Endothelial cell of umbilical vein (primary cell): ENCODE measurements around the gene MAPK4. TPM values are rescaled to one million over a fixed set of nuclear protein-coding genes. Genes with fewer than 3 reads are reported as not detected.

Source experiments
- BruUV-seq: library from RNA; stranded (reverse); fragments of 400-500 nt; replicated peaks from 2 replicates; lab custom pipeline; 2021; lab: Mats Ljungman, UMichigan
- CTCF ChIA-PET: fragments of 300-600, 350-600 bp; sonication (Branson Sonifier 250); formaldehyde crosslinking; loops from one replicate; lab custom pipeline; 2021; ENCODE audit warnings: antibody characterized with exemption, inconsistent platforms; lab: Charles Lee
- POLR2A ChIA-PET: fragments of 300-600, 350-600 bp; sonication (Branson Sonifier 250); formaldehyde crosslinking; loops from one replicate; lab custom pipeline; 2021; ENCODE audit warnings: antibody characterized with exemption, inconsistent platforms; lab: Charles Lee
- DNase-seq: peaks from one replicate; pipeline ENCODE4 v3.0.0-alpha.2; 2011; ENCODE audit warnings: low read depth, low spot score
- FAIRE-seq: peaks from 2 replicates; lab custom pipeline; 2011; peaks lifted over from hg19 to GRCh38; lab: Jason Lieb, UNC
- H2AFZ ChIP-seq: 2 replicates; pipeline ENCODE4 v1.6.0; 2012; ENCODE audit warnings: low read depth, low read length, control low read depth, inconsistent platforms
- H3K27ac ChIP-seq: 2 replicates; pipeline ENCODE4 v1.5.1; 2011; ENCODE audit warnings: low read depth, mild to moderate bottlenecking, control low read depth, low read length, moderate library complexity; ENCODE audit not compliant: insufficient read depth
- H3K27me3 ChIP-seq, 2 experiments: 2 replicates each; pipeline versions ENCODE4 v1.6.0 to v1.6.1; 2011; ENCODE audit warnings: low read length in 2 of 2, mixed read lengths in 1 of 2; ENCODE audit not compliant: control insufficient read depth in 2 of 2, insufficient read depth in 2 of 2
- H3K36me3 ChIP-seq, 2 experiments: 2 replicates in 1 of 2; 3 replicates in 1 of 2; pipeline ENCODE4 v1.5.1; 2011; ENCODE audit warnings: low read length in 2 of 2, mild to moderate bottlenecking in 1 of 2, moderate library complexity in 1 of 2; ENCODE audit not compliant: control insufficient read depth in 2 of 2, insufficient read depth in 2 of 2; ENCODE audit errors: extremely low read depth in 1 of 2
- H3K4me1 ChIP-seq: 3 replicates; pipeline ENCODE4 v1.5.1; 2011; ENCODE audit warnings: mild to moderate bottlenecking, low read length; ENCODE audit not compliant: control insufficient read depth, insufficient read depth; ENCODE audit errors: extremely low read depth
- H3K4me2 ChIP-seq: 2 replicates; pipeline ENCODE4 v1.6.1; 2011; ENCODE audit warnings: low read length, control low read depth, mixed read lengths; ENCODE audit not compliant: insufficient read depth
- H3K4me3 ChIP-seq, 3 experiments: fragments of 200-600 bp in 1 of 3; sonication (generic), shearing (Covaris generic) in 1 of 3; replicated peaks in 1 of 3; 2 replicates each; pipeline ENCODE4 v1.5.1; 2011 to 2016; ENCODE audit warnings: control low read depth in 3 of 3, low read length in 3 of 3, mild to moderate bottlenecking in 2 of 3, inconsistent platforms in 1 of 3, low read depth in 1 of 3, moderate library complexity in 1 of 3; ENCODE audit not compliant: insufficient read depth in 1 of 3
- H3K79me2 ChIP-seq: 2 replicates; pipeline ENCODE4 v1.6.0; 2012; ENCODE audit warnings: low read length, inconsistent platforms; ENCODE audit not compliant: control insufficient read depth, insufficient read depth
- H3K9ac ChIP-seq: replicated peaks from 2 replicates; pipeline ENCODE3; 2011; ENCODE audit warnings: low read length, control low read depth; ENCODE audit not compliant: insufficient read depth; ENCODE audit errors: extremely low read depth
- H3K9me1 ChIP-seq: replicated peaks from 3 replicates; pipeline ENCODE4 v1.6.0; 2011; ENCODE audit warnings: mild to moderate bottlenecking, low read length; ENCODE audit not compliant: control insufficient read depth, insufficient read depth; ENCODE audit errors: extremely low read depth
- H3K9me3 ChIP-seq: replicated peaks from 2 replicates; pipeline ENCODE4 v1.5.1; 2012; ENCODE audit warnings: low read length, inconsistent platforms; ENCODE audit not compliant: control insufficient read depth, insufficient read depth
- H4K20me1 ChIP-seq: replicated peaks from 2 replicates; pipeline ENCODE3; 2011; ENCODE audit warnings: mild to moderate bottlenecking, low read length; ENCODE audit not compliant: control insufficient read depth, insufficient read depth; ENCODE audit errors: extremely low read depth
- EZH2 ChIP-seq: IDR thresholded peaks from 2 replicates; pipeline ENCODE4 v1.6.1; 2012; ENCODE audit warnings: borderline replicate concordance, low read depth, mild to moderate bottlenecking, moderate library complexity, low read length, inconsistent platforms; ENCODE audit not compliant: severe bottlenecking
- FOS ChIP-seq: IDR thresholded peaks from 2 replicates; pipeline ENCODE4 v1.6.1; 2011; ENCODE audit warnings: mild to moderate bottlenecking, low read length, moderate library complexity, borderline replicate concordance; ENCODE audit not compliant: insufficient read depth
- GATA2 ChIP-seq: IDR thresholded peaks from 2 replicates; pipeline ENCODE4 v1.7.0; 2011; ENCODE audit warnings: low read depth, mild to moderate bottlenecking, moderate library complexity, mixed read lengths, low read length; ENCODE audit not compliant: insufficient read length, insufficient read depth
- JUN ChIP-seq: IDR thresholded peaks from 2 replicates; pipeline ENCODE4 v1.6.1; 2011; ENCODE audit warnings: borderline replicate concordance, low read depth; ENCODE audit not compliant: insufficient read length, insufficient read depth
- MYC ChIP-seq: IDR thresholded peaks from one replicate; pipeline ENCODE4 v1.6.1; 2011; ENCODE audit warnings: mild to moderate bottlenecking, low read depth, low read length
- POLR2A ChIP-seq: IDR thresholded peaks from 2 replicates; pipeline ENCODE4 v1.6.1; 2012; ENCODE audit warnings: low read depth, mild to moderate bottlenecking, control low read depth, low read length
- POLR2AphosphoS5 ChIP-seq: IDR thresholded peaks from 2 replicates; pipeline ENCODE4 v1.6.1; 2012; ENCODE audit warnings: low read depth, mild to moderate bottlenecking, control low read depth, low read length, moderate library complexity; ENCODE audit not compliant: insufficient read depth
- dilution Hi-C: fragments of 300-500 bp; cut with MboI; formaldehyde crosslinking; loops from one replicate; pipeline ENCODE4 v1.15.0; 2019; ENCODE audit warnings: low sequenced_read_pairs; ENCODE audit not compliant: extremely low pct_ligation_motif_present
- intact Hi-C: fragments of 100-400 bp; cut with micrococcal nuclease; formaldehyde crosslinking; loops from one replicate; pipeline ENCODE4 v1.10.0; 2022
- polyA plus RNA-seq, 4 experiments: library from polyadenylated mRNA; depleted of rRNA in 3 of 4; stranded (reverse) in 3 of 4; unstranded in 1 of 4; fragments of >200 nt; gene quantifications; 2 replicates each; pipeline versions ENCODE4 v1.2.1 to v1.2.3, GENCODE V29; 2011 to 2012; ENCODE audit warnings: missing spikeins in 1 of 4
- total RNA-seq: library from RNA; stranded (reverse); gene quantifications from 2 replicates; pipeline ENCODE4 v1.2.3, GENCODE V29; 2021
- TF ChIP-seq, protein P1 (sequence below), 2 donors: IDR thresholded peaks; 1 replicate in 1 of 2; 2 replicates in 1 of 2; pipeline ENCODE4 v1.5.1; 2011; ENCODE audit warnings: low read length in 2 of 2, mild to moderate bottlenecking in 2 of 2, moderate library complexity in 2 of 2, control low read depth in 1 of 2, inconsistent platforms in 1 of 2, low read depth in 1 of 2; ENCODE audit not compliant: insufficient read depth in 1 of 2; ENCODE audit errors: extremely low read depth in 1 of 2
- TF ChIP-seq, protein P2 (sequence below): IDR thresholded peaks from 2 replicates; pipeline ENCODE4 v1.6.1; 2011; ENCODE audit not compliant: insufficient read depth, insufficient read length

The MAPK4 gene
- total and polyA plus RNA-seq, 2 donors (not counting 3 experiments of a cell fraction or from before 2014, with no cell fraction given), result not detected

DNA sequence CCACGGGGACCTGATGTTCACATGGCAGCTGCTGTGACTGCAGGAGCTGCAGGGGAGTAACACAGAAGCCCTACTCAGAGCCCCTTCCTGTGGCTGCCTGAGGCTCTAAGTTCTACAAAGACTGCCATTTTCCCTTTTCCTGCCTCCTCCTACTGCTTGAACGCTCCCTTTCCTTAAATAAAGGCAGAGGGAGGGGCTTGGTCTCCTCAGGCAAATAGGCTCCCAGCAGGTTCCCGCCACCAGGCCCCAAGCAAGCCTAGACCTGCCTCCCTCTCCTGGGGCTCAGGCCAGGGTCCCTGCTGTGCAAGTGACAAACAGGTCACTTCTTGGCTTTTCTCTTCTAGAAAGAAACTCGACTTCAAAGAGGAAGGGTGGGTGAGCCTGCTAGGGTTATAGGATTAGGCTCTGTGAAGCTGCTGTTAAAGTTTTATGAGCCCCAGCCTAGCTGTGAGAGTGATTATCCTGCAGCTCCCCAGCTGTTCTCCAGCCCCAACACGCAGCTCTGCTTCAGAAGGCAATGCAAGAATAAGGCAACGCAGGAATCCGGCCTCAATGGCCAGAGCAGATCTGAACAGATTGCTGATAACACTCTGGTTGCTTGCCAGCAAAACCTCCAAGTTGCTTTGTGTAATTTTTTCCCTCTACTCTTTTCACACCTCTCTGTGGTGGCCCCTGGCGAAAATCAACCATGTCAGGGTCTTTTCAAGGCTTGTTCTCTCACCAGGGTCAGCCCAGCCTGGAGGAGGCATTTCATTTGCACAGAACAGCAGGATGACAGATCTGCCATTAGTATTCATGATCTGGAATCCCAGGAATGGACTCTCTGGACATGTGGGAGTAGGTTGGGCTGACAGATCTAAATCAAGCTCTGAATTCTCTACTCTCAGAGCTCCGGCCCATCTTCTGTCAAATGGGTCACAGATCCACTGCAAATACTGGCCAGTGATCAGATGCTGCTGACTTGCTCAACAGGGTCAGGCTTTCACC is 188.6 kb downstream of the MAPK4 start:
- Histone ChIP-seq H3K79me2 (no peaks in the 10 kb centered on the region), H3K4me3 (no peak overlapping the region), H3K27me3 (no peaks in the 10 kb centered on the region), H3K27ac (no peak overlapping the region), H4K20me1 (no peaks in the 10 kb centered on the region), H3K9me3 (no peaks in the 10 kb centered on the region), H3K9ac (no peak overlapping the region), H2AFZ (no peak overlapping the region), H3K9me1 (no peaks in the 10 kb centered on the region), H3K4me2 (no peak overlapping the region), H3K36me3 (no peaks in the 10 kb centered on the region), H3K4me1 (no peaks in the 10 kb centered on the region)
- dilution Hi-C loops (no loop called here), intact Hi-C loops (no loop called here)
- ChIA-PET POLR2A (no interaction called here), CTCF (no interaction called here)
- FAIRE-seq, result no peak
- no peak for DNase-seq
- TF ChIP-seq, protein P1, sequence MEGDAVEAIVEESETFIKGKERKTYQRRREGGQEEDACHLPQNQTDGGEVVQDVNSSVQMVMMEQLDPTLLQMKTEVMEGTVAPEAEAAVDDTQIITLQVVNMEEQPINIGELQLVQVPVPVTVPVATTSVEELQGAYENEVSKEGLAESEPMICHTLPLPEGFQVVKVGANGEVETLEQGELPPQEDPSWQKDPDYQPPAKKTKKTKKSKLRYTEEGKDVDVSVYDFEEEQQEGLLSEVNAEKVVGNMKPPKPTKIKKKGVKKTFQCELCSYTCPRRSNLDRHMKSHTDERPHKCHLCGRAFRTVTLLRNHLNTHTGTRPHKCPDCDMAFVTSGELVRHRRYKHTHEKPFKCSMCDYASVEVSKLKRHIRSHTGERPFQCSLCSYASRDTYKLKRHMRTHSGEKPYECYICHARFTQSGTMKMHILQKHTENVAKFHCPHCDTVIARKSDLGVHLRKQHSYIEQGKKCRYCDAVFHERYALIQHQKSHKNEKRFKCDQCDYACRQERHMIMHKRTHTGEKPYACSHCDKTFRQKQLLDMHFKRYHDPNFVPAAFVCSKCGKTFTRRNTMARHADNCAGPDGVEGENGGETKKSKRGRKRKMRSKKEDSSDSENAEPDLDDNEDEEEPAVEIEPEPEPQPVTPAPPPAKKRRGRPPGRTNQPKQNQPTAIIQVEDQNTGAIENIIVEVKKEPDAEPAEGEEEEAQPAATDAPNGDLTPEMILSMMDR (IDR thresholded peaks at IDR 0.05; ENCODE audit: extremely low read depth in 1 of 2, insufficient read depth in 1 of 2, low read depth in 1 of 2, low read length in 2 of 2), result no peak
- no peak for TF ChIP-seq POLR2AphosphoS5
- no peak for TF ChIP-seq POLR2A
- no peak for TF ChIP-seq GATA2
- no peak for TF ChIP-seq EZH2
- TF ChIP-seq FOS, result no peak
- TF ChIP-seq, protein P2, sequence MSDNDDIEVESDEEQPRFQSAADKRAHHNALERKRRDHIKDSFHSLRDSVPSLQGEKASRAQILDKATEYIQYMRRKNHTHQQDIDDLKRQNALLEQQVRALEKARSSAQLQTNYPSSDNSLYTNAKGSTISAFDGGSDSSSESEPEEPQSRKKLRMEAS, result no peak
- no peak for TF ChIP-seq JUN
- TF ChIP-seq MYC, result no peak
- BruUV-seq, result no TSS peak
